Activated naive CD8-positive, alpha-beta T cell treated with anti-CD3 and anti-CD28 coated beads, Interleukin-2, amount 10 ng/mL, durations not matched to agents 7 days and 5 days (primary cell): ENCODE measurements around the gene HTR1A. TPM values are rescaled to one million over a fixed set of nuclear protein-coding genes. Genes with fewer than 3 reads are reported as not detected.

Experiments
- ATAC-seq: fragments of 150-1000 bp; cut with Tn5 transposase; one replicate; pipeline ENCODE4 v1.10.0; 2021; ENCODE audit warnings: low read depth, moderate library complexity
- POLR2A ChIA-PET: fragments of 350-600 bp; sonication (Branson Sonifier 250); formaldehyde crosslinking; loops from one replicate; lab custom pipeline; 2021; ENCODE audit warnings: antibody characterized with exemption; lab: Charles Lee
- DNase-seq: peaks from one replicate; pipeline ENCODE4 v3.0.0; 2021
- H3K27ac Mint-ChIP-seq: one replicate; pipeline ENCODE4 v1.8.0; 2022; ENCODE audit warnings: mild to moderate bottlenecking, mixed read lengths
- H3K27me3 Mint-ChIP-seq: one replicate; pipeline ENCODE4 v1.8.0; 2022; ENCODE audit warnings: mild to moderate bottlenecking, moderate library complexity, mixed read lengths
- H3K36me3 Mint-ChIP-seq: one replicate; pipeline ENCODE4 v1.8.0; 2021; ENCODE audit warnings: mild to moderate bottlenecking, mixed read lengths
- H3K4me1 Mint-ChIP-seq: one replicate; pipeline ENCODE4 v1.8.0; 2021; ENCODE audit warnings: mixed read lengths
- H3K4me3 Mint-ChIP-seq: one replicate; pipeline ENCODE4 v1.8.0; 2022; ENCODE audit warnings: mild to moderate bottlenecking, moderate library complexity, mixed read lengths
- H3K9me3 Mint-ChIP-seq: one replicate; pipeline ENCODE4 v1.8.0; 2021; ENCODE audit warnings: mixed read lengths
- total RNA-seq, 2 experiments: library from RNA; stranded (reverse); gene quantifications; one replicate each; pipeline ENCODE4 v1.2.3, GENCODE V29; 2021

HTR1A gene
- not detected for total RNA-seq

- POLR2A ChIA-PET: no interaction called here
- H3K4me3 Mint-ChIP-seq: no peak within 1 kb of the TSS
- ATAC-seq: no peak
- H3K9me3 Mint-ChIP-seq: peaks cover 9% of the 10 kb centered on the region
- H3K27ac Mint-ChIP-seq: no peak within 1 kb of the TSS
- no peaks in the 10 kb centered on the region for H3K36me3 Mint-ChIP-seq
- H3K4me1 Mint-ChIP-seq: no peaks in the 10 kb centered on the region
- DNase-seq: no peak
- peaks cover 26% of the 10 kb centered on the region for H3K27me3 Mint-ChIP-seq
Measured at GRCh38 chr5:63962279-63962678, at the start of gene HTR1A. Gene HTR1A, minus strand, starts transcription at chr5:63962445. Its CDS starts 726 bp downstream, at chr5:63961719.

- Mint-ChIP-seq H3K9me3 (no peaks in the 10 kb centered on the region), H3K27me3 (no peaks in the 10 kb centered on the region), H3K27ac (no peak overlapping the region), H3K4me3 (no peak overlapping the region), H3K4me1 (no peaks in the 10 kb centered on the region), H3K36me3 (no peaks in the 10 kb centered on the region)
- POLR2A ChIA-PET: no interaction called here
- no peak for ATAC-seq
- no peak for DNase-seq
Measured at GRCh38 chr5:64003966-64004365, 41.7 kb upstream of the HTR1A start.

- POLR2A ChIA-PET: no interaction called here
- ATAC-seq (no peak), DNase-seq (no peak)
- H3K27me3 Mint-ChIP-seq: no peaks in the 10 kb centered on the region
- no peak overlapping the region for H3K4me3 Mint-ChIP-seq
- H3K36me3 Mint-ChIP-seq: no peaks in the 10 kb centered on the region
- peaks cover 2% of the 10 kb centered on the region for H3K9me3 Mint-ChIP-seq
- H3K4me1 Mint-ChIP-seq: no peaks in the 10 kb centered on the region
- H3K27ac Mint-ChIP-seq: no peak overlapping the region
Measured at GRCh38 chr5:64000096-64000495, 37.9 kb upstream of the HTR1A start.

GRCh38 chr5:63987053-63987452 lies 24.8 kb upstream of the HTR1A start:
- no peak for ATAC-seq
- Mint-ChIP-seq H3K4me3 (no peak overlapping the region), H3K4me1 (no peaks in the 10 kb centered on the region), H3K27me3 (no peaks in the 10 kb centered on the region), H3K36me3 (no peaks in the 10 kb centered on the region), H3K9me3 (peaks cover 3% of the 10 kb centered on the region), H3K27ac (no peak overlapping the region)
- POLR2A ChIA-PET: no interaction called here
- no peak for DNase-seq

- POLR2A ChIA-PET: no interaction called here
- Mint-ChIP-seq H3K36me3 (no peaks in the 10 kb centered on the region), H3K9me3 (peaks cover 3% of the 10 kb centered on the region), H3K27ac (no peak overlapping the region), H3K4me1 (no peaks in the 10 kb centered on the region), H3K27me3 (no peaks in the 10 kb centered on the region), H3K4me3 (no peak overlapping the region)
- ATAC-seq (no peak), DNase-seq (no peak)
Measured at GRCh38 chr5:63981864-63982263, 19.6 kb upstream of the HTR1A start.

GRCh38 chr5:63963926-63964325 lies 1.7 kb upstream of the HTR1A start:
- H3K4me1 Mint-ChIP-seq: no peaks in the 10 kb centered on the region
- ATAC-seq (no peak), DNase-seq (no peak)
- H3K27me3 Mint-ChIP-seq: peaks cover 26% of the 10 kb centered on the region
- no peak overlapping the region for H3K4me3 Mint-ChIP-seq
- no peak overlapping the region for H3K27ac Mint-ChIP-seq
- H3K36me3 Mint-ChIP-seq: no peaks in the 10 kb centered on the region
- POLR2A ChIA-PET: no interaction called here
- H3K9me3 Mint-ChIP-seq: peaks cover 7% of the 10 kb centered on the region

GRCh38 chr5:63963080-63963735 lies 963 bp upstream of the HTR1A start:
- no peak for DNase-seq
- Mint-ChIP-seq H3K4me3 (no peak overlapping the region), H3K27me3 (peaks cover 26% of the 10 kb centered on the region), H3K27ac (no peak overlapping the region), H3K9me3 (peaks cover 9% of the 10 kb centered on the region), H3K36me3 (no peaks in the 10 kb centered on the region), H3K4me1 (no peaks in the 10 kb centered on the region)
- no peak for ATAC-seq
- POLR2A ChIA-PET: no interaction called here

GRCh38 chr5:63961598-63962161 lies 565 bp downstream of the HTR1A start:
- H3K9me3 Mint-ChIP-seq: peaks cover 9% of the 10 kb centered on the region
- ATAC-seq: no peak
- H3K4me1 Mint-ChIP-seq: no peaks in the 10 kb centered on the region
- H3K27me3 Mint-ChIP-seq: peaks cover 26% of the 10 kb centered on the region
- DNase-seq: no peak
- H3K36me3 Mint-ChIP-seq: no peaks in the 10 kb centered on the region
- POLR2A ChIA-PET: no interaction called here
- H3K4me3 Mint-ChIP-seq: no peak overlapping the region
- no peak overlapping the region for H3K27ac Mint-ChIP-seq

- no peaks in the 10 kb centered on the region for H3K36me3 Mint-ChIP-seq
- H3K27me3 Mint-ChIP-seq: peaks cover 26% of the 10 kb centered on the region
- H3K4me3 Mint-ChIP-seq: no peak overlapping the region
- POLR2A ChIA-PET: no interaction called here
- no peaks in the 10 kb centered on the region for H3K4me1 Mint-ChIP-seq
- H3K9me3 Mint-ChIP-seq: peaks cover 9% of the 10 kb centered on the region
- no peak overlapping the region for H3K27ac Mint-ChIP-seq
- ATAC-seq (no peak), DNase-seq (no peak)
Measured at GRCh38 chr5:63961125-63961597, 1.1 kb downstream of the HTR1A start.

GRCh38 chr5:63960646-63961045 lies 1.6 kb downstream of the HTR1A start:
- no peak overlapping the region for H3K27ac Mint-ChIP-seq
- H3K27me3 Mint-ChIP-seq: peaks cover 26% of the 10 kb centered on the region
- no peak for DNase-seq
- H3K4me1 Mint-ChIP-seq: no peaks in the 10 kb centered on the region
- POLR2A ChIA-PET: no interaction called here
- no peaks in the 10 kb centered on the region for H3K36me3 Mint-ChIP-seq
- peaks cover 9% of the 10 kb centered on the region for H3K9me3 Mint-ChIP-seq
- no peak overlapping the region for H3K4me3 Mint-ChIP-seq
- ATAC-seq: no peak

- DNase-seq (no peak), ATAC-seq (no peak)
- Mint-ChIP-seq H3K4me3 (no peak overlapping the region), H3K27ac (no peak overlapping the region), H3K4me1 (no peaks in the 10 kb centered on the region), H3K27me3 (peaks cover 26% of the 10 kb centered on the region), H3K36me3 (no peaks in the 10 kb centered on the region), H3K9me3 (peaks cover 9% of the 10 kb centered on the region)
- POLR2A ChIA-PET: no interaction called here
Measured at GRCh38 chr5:63959177-63959982, 2.9 kb downstream of the HTR1A start.

- Mint-ChIP-seq H3K27ac (no peak overlapping the region), H3K9me3 (peaks cover 9% of the 10 kb centered on the region), H3K4me3 (no peak overlapping the region), H3K27me3 (peaks cover 26% of the 10 kb centered on the region), H3K36me3 (no peaks in the 10 kb centered on the region), H3K4me1 (no peaks in the 10 kb centered on the region)
- DNase-seq (no peak), ATAC-seq (no peak)
- POLR2A ChIA-PET: no interaction called here
Measured at GRCh38 chr5:63958654-63959053, 3.6 kb downstream of the HTR1A start.

GRCh38 chr5:63957617-63958016 lies 4.6 kb downstream of the HTR1A start:
- POLR2A ChIA-PET: no interaction called here
- peaks cover 24% of the 10 kb centered on the region for H3K27me3 Mint-ChIP-seq
- ATAC-seq (no peak), DNase-seq (no peak)
- no peak overlapping the region for H3K27ac Mint-ChIP-seq
- H3K9me3 Mint-ChIP-seq: peaks cover 9% of the 10 kb centered on the region
- H3K36me3 Mint-ChIP-seq: no peaks in the 10 kb centered on the region
- no peaks in the 10 kb centered on the region for H3K4me1 Mint-ChIP-seq
- no peak overlapping the region for H3K4me3 Mint-ChIP-seq

GRCh38 chr5:63953217-63953616 lies 9.0 kb downstream of the HTR1A start:
- Mint-ChIP-seq H3K9me3 (no peaks in the 10 kb centered on the region), H3K4me3 (no peak overlapping the region), H3K4me1 (no peaks in the 10 kb centered on the region), H3K27ac (no peak overlapping the region), H3K36me3 (no peaks in the 10 kb centered on the region), H3K27me3 (no peaks in the 10 kb centered on the region)
- POLR2A ChIA-PET: no interaction called here
- DNase-seq: no peak
- ATAC-seq: no peak
